ENCODE results near the gene ZNF296. TPM values are rescaled to one million over a fixed set of nuclear protein-coding genes. Genes with fewer than 3 reads are reported as not detected.

ZNF296 gene
- polyA plus RNA-seq, 1 donor (not counting 4 experiments of a cell fraction or from before 2014, with no cell fraction given) = 0.25 TPM

GRCh38 chr19:45079911-45080370, 3.7 kb upstream of the ZNF296 start:
- DNase-seq (ENCODE audit: low read depth, low spot score) (no peak), FAIRE-seq (no peak)
- Histone ChIP-seq H2AFZ (ENCODE audit: control insufficient read depth, low read length) (peak overlapping the region; percentile 93), H3K9ac (ENCODE audit: control insufficient read depth, extremely low read depth, insufficient read depth, low read length) (peak overlapping the region; percentile 98), H3K9me3 (ENCODE audit: control insufficient read depth, low read depth, low read length) (no peaks in the 10 kb centered on the region), H4K20me1 (ENCODE audit: control insufficient read depth, extremely low read depth, insufficient read depth, low read length) (no peaks in the 10 kb centered on the region), H3K36me3 (ENCODE audit: control insufficient read depth in 2 of 2, extremely low read depth in 1 of 2, insufficient read depth in 2 of 2, low read length in 2 of 2) (peaks cover 3 to 7% of the 10 kb centered on the region in 2 experiments), H3K4me3 (ENCODE audit: control insufficient read depth in 2 of 3, extremely low read depth in 1 of 3, insufficient read depth in 2 of 3, low read depth in 1 of 3, low read length in 3 of 3) (peak overlapping the region; percentile 84 to 98 (median 98)), H3K79me2 (ENCODE audit: control insufficient read depth, insufficient read depth, low read length) (peaks cover 47% of the 10 kb centered on the region), H3K4me1 (ENCODE audit: control insufficient read depth, extremely low read depth, insufficient read depth, low read length) (peaks cover 20% of the 10 kb centered on the region), H3K9me1 (ENCODE audit: control insufficient read depth, extremely low read depth, insufficient read depth, low read length) (peaks cover 2% of the 10 kb centered on the region), H3K27me3 (ENCODE audit: control insufficient read depth, extremely low read depth, insufficient read depth, low read length) (no peaks in the 10 kb centered on the region), H3K4me2 (ENCODE audit: control insufficient read depth, extremely low read depth, insufficient read depth, low read depth, low read length) (peak overlapping the region; percentile 96), H3K27ac (ENCODE audit: control insufficient read depth, insufficient read depth, low read length) (peak overlapping the region; percentile 93)
- dilution Hi-C loops (cut with MboI; ENCODE audit: extremely low pct_ligation_motif_present, low sequenced_read_pairs) = no loop called here
- TF ChIP-seq EZH2 (IDR thresholded peaks at IDR 0.05; ENCODE audit: low read length) = no peak
- TF ChIP-seq, protein P1, sequence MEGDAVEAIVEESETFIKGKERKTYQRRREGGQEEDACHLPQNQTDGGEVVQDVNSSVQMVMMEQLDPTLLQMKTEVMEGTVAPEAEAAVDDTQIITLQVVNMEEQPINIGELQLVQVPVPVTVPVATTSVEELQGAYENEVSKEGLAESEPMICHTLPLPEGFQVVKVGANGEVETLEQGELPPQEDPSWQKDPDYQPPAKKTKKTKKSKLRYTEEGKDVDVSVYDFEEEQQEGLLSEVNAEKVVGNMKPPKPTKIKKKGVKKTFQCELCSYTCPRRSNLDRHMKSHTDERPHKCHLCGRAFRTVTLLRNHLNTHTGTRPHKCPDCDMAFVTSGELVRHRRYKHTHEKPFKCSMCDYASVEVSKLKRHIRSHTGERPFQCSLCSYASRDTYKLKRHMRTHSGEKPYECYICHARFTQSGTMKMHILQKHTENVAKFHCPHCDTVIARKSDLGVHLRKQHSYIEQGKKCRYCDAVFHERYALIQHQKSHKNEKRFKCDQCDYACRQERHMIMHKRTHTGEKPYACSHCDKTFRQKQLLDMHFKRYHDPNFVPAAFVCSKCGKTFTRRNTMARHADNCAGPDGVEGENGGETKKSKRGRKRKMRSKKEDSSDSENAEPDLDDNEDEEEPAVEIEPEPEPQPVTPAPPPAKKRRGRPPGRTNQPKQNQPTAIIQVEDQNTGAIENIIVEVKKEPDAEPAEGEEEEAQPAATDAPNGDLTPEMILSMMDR (optimal IDR thresholded peaks at IDR 0.05 in 1 of 3, IDR thresholded peaks at IDR 0.05 in 1 of 3, conservative IDR thresholded peaks at IDR 0.05 in 1 of 3; ENCODE audit: extremely low read depth in 1 of 3, insufficient read depth in 2 of 3, low read length in 3 of 3) = no peak

DNA sequence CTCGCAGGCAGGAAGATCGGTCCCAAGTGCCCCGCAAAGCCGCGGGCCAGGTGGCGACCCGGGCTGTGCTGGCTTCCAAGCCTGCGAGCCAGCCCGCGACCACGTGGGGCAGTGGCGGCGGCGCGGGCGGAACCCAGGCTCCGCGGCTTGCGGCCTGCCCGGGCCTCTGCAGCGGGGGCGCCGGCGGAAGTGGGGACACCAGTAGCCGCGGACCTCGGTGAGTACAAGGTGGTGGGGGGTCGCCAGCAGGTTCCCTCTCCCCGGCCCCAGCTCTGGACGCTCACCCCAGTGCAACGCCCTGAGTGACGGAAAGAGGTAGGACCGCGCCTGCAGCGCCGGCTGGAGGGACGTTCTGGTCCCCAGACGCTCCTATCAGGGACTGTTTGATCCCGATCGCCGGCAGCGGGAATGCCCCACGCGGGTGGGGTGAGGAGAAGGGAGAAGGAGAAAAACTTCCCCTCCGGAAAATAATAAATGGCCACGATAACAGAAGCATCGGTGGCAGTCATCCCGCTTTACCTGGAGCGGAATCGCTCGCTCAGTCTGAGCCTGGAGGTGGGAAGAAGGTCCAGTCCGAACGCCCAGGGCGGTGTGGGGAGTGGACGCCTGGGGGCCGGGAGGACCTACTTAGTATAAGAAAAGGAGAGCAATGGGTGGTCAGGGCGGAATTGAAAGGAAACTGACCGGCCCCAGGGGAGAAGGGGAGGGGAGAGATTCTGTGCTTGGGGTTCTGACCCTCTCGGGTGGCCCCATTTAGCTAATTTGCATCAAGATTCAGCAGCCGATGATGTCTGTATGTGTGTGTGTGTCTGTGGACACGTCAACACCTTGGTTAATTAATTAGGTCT, 3.0 kb upstream of the ZNF296 start, which contains the start of gene GEMIN7:
GEMIN7 (plus strand) TSS at position 198 of the 848 bp plus-strand sequence. CDS start 10,855 bp downstream, outside the sequence.
- DNase-seq (ENCODE audit: low read depth, low spot score) (no peak), FAIRE-seq (peak; percentile 44)
- TF ChIP-seq EZH2 (IDR thresholded peaks at IDR 0.05; ENCODE audit: low read length) = no peak
- TF ChIP-seq, protein P1 (optimal IDR thresholded peaks at IDR 0.05 in 1 of 3, IDR thresholded peaks at IDR 0.05 in 1 of 3, conservative IDR thresholded peaks at IDR 0.05 in 1 of 3; ENCODE audit: extremely low read depth in 1 of 3, insufficient read depth in 2 of 3, low read length in 3 of 3) = peak in 1 of 3 experiments; percentile 19
- Histone ChIP-seq H3K36me3 (ENCODE audit: control insufficient read depth in 2 of 2, extremely low read depth in 1 of 2, insufficient read depth in 2 of 2, low read length in 2 of 2) (peaks cover 3 to 7% of the 10 kb centered on the region in 2 experiments), H3K79me2 (ENCODE audit: control insufficient read depth, insufficient read depth, low read length) (peaks cover 44% of the 10 kb centered on the region), H2AFZ (ENCODE audit: control insufficient read depth, low read length) (peak within 1 kb of the TSS; percentile 93), H3K9me3 (ENCODE audit: control insufficient read depth, low read depth, low read length) (no peaks in the 10 kb centered on the region), H3K9ac (ENCODE audit: control insufficient read depth, extremely low read depth, insufficient read depth, low read length) (peak within 1 kb of the TSS; percentile 98), H3K4me3 (ENCODE audit: control insufficient read depth in 2 of 3, extremely low read depth in 1 of 3, insufficient read depth in 2 of 3, low read depth in 1 of 3, low read length in 3 of 3) (peak within 1 kb of the TSS; percentile 84 to 98 (median 98)), H3K4me2 (ENCODE audit: control insufficient read depth, extremely low read depth, insufficient read depth, low read depth, low read length) (peak within 1 kb of the TSS; percentile 96), H3K4me1 (ENCODE audit: control insufficient read depth, extremely low read depth, insufficient read depth, low read length) (peaks cover 22% of the 10 kb centered on the region), H3K9me1 (ENCODE audit: control insufficient read depth, extremely low read depth, insufficient read depth, low read length) (peaks cover 2% of the 10 kb centered on the region), H3K27me3 (ENCODE audit: control insufficient read depth, extremely low read depth, insufficient read depth, low read length) (no peaks in the 10 kb centered on the region), H3K27ac (ENCODE audit: control insufficient read depth, insufficient read depth, low read length) (peak within 1 kb of the TSS; percentile 93), H4K20me1 (ENCODE audit: control insufficient read depth, extremely low read depth, insufficient read depth, low read length) (no peaks in the 10 kb centered on the region)
- dilution Hi-C loops (cut with MboI; ENCODE audit: extremely low pct_ligation_motif_present, low sequenced_read_pairs) = no loop called here

Measured in keratinocyte (primary cell).